GM19324 (cell line): ENCODE data around the gene ARHGEF10L.

Experiments used
- ATAC-seq: cut with Tn5 transposase; IDR thresholded peaks from one replicate; pipeline ENCODE4 v1.9.1; 2021; ENCODE audit warnings: mild to moderate bottlenecking, moderate library complexity; ENCODE audit not compliant: unreplicated experiment, low FRiP score

The ARHGEF10L gene

DNA sequence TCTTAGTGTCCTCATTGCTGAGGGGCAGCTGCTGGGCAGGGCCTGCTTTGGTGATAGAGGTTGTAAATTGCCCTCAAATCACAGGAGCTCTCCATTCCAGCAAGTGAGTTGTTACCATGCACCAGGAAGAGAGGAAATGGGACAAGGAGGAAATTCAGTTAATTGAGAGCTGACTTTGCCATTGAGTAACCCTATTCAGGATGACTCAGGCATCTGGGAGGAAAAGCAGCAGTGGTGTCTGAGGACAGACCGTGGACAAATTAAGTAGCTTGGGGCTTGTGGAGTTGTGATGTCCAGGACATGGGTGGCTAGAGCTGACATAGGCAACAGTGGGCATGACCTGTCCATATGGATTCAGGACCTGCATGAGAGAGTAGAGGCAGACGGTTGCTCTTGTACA is 5.9 kb downstream of the ARHGEF10L start:
- no peak for ATAC-seq

DNA sequence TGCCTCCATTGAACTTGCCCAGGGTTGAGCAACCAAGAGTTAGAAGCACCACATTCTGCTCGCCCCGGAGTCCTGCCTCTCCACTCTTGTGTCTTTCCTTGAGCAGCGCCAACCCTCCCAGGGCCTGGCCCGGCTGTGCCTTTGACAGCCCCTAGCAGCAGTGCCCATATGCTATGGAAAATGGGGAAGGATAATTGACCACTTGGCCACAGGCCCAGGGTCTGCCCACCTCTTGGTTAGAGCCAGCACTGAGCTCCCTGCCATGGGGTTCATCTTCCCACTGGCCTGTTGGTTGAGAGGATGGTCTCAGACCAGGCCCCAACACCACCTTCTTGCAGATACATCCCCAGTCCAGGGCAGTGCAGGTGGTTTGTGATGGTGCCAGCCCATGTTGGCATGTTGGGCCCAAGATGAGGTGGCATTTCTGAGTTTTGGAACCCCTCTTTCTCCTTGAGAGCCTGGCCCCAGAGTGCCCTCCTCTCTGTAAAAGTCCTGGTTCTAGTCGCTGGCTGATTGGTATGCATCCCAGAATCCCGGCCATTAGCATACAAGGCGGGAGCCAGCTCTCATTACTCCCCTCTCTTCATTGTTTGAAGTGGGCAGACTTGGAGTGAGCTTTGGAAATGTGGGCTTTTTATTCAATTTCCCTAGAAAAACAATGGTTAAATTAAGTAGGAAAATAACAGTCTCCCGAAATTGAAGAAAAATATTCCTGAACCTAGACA is 7.6 kb downstream of the ARHGEF10L start:
- ATAC-seq = no peak

DNA sequence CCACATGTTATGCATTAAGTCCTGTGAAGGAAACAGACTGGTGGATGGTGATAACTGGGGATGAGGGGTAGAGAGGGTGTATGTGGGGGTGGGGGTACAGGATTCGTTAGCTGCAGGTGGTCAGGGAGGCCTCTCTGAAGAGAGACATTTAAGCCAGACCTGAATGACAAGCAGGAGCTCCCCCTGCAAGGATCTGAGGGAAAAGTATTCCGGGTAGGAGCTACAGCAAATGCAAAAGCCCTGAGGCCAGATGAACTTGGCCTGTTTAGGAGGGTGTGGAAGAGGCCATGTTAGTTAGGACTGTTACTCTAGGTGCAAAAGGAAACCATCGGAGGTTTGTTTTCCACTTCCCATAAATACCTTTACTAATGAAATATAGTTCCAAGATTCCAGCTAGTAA is 9.9 kb downstream of the ARHGEF10L start:
- no peak for ATAC-seq

DNA sequence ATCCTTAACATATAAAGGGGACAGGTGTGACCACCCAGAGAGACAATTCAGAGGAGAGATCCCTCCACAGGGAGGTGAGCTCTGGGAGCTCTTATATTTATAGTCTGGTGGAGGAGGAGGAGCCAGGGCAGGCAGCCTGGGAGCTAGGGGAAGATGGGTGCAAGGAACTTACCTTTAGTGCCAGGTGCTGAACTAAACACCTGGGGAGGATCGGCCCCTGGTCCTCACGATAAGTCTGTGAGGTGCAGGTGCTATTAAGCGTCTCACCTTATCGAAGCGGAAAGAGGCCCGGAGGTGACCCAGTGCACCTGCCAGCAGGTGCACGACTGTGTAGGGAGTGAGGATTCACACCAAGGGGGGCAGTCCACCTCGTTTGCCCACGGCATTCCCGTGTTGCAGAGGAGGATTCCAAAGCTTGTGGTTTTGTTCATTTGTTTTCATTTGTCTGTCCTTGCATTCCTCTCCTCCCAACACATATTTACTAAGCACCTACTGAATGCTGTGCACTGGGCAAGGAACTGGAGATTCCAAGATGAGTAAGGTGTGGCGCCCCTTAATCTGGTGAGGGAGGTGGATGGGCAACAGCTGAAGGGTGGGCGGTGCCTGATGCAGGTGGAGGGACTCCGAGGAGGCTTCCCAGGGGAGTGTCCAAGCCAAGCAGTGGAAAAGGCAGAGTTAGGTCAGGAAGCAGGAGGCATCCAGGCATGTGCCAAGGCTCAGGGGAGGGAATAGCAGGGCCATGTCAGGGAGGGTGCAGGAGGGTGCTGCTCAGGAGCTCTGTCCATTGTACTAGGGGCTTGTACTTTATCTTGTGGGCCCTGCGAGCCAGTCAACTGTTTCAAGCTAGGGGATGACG is 11.5 kb downstream of the ARHGEF10L start:
- no peak for ATAC-seq

DNA sequence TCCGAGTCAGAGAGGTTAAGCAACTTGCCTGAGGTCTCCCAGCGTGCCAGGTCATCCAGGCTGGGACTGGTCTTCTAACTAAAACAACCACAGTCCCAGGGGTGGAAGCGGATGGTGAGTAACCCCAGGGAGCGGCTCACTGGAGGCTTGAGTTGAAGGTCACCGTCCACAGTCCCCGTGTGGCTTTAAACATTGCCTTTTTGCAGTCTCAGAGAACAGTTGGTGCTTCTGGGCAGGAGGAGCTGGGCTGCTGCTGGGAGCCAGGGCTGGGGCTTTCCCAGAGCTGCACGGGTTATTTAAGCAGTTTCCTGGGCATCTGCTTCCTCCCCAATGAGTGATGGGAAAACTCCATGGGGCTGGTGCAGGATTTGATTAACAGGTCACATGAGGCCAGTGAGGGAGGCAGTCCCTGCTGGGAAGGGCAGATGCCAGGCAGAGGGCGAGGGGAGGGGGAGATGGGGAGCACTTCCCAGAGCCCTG is 12.3 kb downstream of the ARHGEF10L start:
- ATAC-seq = no peak

- ATAC-seq = no peak
Observed at GRCh38 chr1:17553975-17554700, 14.6 kb downstream of the ARHGEF10L start.

- no peak for ATAC-seq
Observed at GRCh38 chr1:17554954-17555353, 15.5 kb downstream of the ARHGEF10L start.

GRCh38 chr1:17557986-17558385 is 18.5 kb downstream of the ARHGEF10L start:
- ATAC-seq = no peak

DNA sequence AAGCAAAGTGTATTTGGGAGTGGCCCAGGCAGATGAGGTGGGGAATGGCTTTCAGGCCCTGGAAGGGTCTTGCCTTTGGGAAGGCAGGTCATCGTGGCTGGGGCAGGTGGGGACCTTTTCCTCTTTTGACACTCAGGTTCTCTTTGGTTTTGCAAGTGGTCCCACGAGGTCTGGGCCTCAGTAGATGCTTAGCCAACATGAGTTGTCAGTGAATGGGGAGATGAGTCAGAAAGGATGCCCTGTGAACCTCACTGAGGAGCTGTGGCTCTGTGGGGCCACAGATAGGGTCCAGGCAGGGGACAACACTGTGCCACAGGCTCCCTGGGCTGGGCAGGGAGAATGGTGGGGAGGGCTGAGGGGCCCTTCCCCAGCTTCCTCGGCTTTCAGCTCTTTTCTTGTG is 19.0 kb downstream of the ARHGEF10L start:
- no peak for ATAC-seq

- no peak for ATAC-seq
Observed at GRCh38 chr1:17558954-17559614, 19.6 kb downstream of the ARHGEF10L start.

GRCh38 chr1:17559615-17560419 is 20.3 kb downstream of the ARHGEF10L start:
- ATAC-seq = no peak

DNA sequence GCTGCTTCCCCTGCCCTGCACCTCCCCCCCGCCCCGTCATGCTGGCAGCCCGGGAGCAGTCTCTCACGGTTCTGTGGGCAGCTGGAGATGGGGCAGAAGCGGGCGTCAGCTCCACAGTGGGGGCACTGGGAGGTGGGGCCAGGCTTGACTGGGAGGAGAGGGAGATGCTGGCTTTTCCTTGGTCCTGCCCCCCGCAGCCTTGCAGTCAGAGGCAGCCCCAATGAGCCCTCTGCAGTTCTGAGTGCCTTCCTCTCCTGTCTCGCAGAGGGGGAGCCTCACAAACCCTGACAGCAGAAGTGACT is 21.7 kb downstream of the ARHGEF10L start:
- ATAC-seq = no peak

GRCh38 chr1:17561561-17561985 is 22.1 kb downstream of the ARHGEF10L start:
- ATAC-seq = no peak

GRCh38 chr1:17562375-17562774 is 22.9 kb downstream of the ARHGEF10L start:
- ATAC-seq = no peak

- ATAC-seq = no peak
Observed at GRCh38 chr1:17563494-17564281, 24.2 kb downstream of the ARHGEF10L start.

GRCh38 chr1:17564458-17565393 is 25.2 kb downstream of the ARHGEF10L start:
- ATAC-seq = no peak

DNA sequence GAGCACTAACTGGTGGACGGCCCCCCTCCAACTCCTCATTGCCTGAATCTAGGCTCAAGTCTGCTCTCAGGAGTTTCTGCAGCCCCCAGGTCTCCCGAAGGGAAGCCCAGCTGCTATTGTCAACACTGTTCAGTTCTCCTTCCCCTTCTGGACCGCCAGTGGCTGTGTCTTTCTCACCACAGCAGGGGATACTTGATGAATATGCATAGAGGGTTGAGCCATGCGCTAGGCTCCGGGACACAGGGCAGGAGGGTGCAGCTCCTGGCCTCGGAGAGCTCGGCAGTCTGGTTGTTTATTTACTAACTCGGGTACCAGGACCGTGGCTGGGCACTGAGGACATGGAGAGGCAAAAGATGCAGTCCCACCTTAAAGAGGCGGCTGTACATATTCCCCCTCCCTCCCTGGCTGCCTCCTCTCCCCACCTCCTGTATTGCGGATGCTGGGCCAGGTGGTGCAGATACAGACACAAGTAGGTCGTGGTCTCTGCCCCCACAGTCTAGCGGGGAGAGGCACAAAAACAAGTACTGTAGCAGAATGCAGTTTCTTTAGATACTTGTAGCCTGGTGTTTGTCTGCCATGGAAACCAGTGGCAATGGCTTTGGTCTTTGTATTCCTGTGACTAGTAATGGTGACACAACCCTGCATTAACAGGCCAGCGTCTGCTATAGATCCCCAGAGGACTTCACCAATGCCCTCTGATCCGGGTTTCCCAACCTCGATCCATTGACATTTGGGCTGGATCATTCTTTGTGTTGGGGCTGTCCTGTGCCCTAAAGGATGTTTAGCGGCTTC is 26.2 kb downstream of the ARHGEF10L start:
- no peak for ATAC-seq
